Right kidney (tissue), 1 donor: ENCODE data around the gene SUMF1.

Experiments
- DNase-seq: peaks from one replicate; pipeline ENCODE4 v3.0.0-alpha.2; 2016

Gene SUMF1

DNA sequence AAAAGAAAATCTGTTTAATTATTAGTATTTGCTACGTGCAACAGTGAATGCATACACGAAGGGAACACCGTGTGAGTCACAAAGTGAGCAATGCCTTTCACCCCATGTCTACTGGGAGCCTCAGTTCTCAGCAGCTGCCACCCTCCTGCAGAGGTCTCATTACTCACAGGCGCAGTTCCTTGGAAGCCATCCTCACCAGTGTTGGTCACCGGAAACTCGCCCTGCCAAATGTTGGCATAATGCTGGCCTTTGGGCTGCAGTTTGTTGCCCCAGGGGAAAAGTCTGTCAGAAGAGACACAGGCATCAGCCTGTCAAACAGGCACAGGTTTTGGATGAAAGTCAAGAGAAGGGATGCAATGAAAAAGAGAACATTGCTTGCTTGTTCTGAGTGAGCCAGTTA, 50.1 kb downstream of the SUMF1 start:
- DNase-seq: no peak

DNA sequence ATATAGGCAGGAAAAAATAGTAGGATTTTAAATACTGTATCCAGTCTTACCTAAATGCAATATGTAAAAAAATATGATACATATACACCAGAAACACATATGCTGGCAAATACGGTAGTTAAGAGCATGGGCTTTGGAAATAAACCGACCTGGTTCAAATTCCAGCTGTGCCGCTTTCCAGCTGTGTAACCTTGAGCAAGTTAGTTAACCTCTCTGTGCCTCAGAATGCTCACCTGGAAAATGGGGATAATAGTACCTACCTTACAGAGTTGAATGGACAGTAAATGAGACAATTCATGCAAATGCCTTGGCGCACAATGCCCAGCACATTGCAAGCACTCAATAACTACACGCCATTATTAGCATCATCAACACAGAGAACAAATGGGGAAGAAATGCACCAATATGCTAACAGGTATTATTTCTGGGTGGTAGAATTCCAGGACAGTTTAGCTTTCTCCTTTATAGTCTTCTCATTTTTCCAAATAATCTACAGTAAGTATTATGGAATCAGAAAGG, 50.6 kb downstream of the SUMF1 start:
- DNase-seq: no peak

DNA sequence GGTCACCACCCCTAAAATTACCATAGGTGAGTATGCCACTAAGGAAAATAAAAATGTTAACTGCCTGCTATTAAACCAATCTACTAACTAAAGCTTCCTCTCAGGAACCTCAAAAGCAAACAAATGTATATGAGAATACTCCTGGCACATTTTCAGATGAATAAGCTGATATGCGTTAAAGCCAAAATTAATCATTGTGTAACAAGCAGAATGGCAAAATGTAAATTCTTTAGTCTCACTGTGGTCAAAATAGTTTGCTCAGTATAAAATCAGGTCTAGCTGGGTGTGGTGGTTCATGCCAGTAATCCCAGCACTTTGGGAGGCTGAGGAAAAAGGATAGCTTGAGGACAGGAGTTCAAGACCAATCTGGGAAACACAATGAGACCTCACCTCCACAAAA, 53.6 kb downstream of the SUMF1 start:
- no peak for DNase-seq

DNA sequence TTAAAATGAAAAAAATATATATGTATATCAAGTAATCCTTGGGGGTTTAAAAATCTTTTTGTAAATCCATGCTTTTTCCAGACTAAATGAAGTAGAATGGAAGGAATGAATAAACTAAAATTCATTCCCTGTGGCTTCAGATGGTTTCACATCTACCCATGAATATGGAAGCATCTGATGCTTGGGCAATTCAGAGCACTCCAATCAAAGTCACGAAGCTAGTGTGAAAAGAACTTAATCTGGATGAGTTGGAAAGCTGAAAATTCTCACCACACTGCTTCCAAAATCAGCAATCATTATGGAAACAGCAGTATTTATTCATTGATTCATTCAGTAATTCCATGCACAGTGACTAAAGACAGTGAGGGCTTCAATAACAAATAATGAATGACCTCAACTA, 55.2 kb downstream of the SUMF1 start:
- DNase-seq: no peak

DNA sequence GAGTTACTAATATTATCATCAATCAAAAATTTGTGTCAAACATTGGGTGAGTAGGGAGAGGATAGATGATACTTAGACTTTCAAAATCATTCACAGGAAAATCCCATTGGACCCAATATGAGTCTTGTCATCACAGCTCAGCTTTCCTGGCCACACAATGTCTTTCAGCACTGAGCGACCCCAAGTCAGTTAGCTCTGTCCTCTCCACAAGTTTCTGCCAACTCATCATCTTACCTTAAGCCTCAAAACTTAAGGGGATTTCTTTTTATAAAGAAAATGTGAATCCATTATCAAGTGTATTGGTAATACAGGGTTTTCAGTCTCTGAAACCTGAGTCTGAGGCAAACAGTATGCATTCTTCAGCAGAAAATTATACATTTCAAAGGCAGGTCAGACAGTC, 55.8 kb downstream of the SUMF1 start:
- DNase-seq: no peak

DNA sequence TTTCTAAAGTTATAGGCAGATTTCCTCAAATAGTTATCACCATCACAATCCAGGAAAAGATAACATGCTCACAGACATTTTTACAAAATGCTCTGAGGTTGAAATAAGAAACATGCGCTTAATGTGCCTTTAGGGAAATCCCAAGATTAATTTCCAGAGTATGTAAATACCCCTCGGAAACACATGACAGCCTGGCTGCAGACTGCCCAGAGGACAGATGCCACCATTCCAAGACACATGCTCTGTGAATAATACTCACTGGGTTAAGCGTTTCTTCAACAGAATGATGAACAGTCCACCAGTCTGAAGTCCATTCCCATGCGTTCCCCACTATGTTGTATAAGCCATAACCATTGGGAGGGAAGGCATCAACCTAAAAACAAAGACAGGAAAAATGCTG, 56.5 kb downstream of the SUMF1 start:
- no peak for DNase-seq

DNA sequence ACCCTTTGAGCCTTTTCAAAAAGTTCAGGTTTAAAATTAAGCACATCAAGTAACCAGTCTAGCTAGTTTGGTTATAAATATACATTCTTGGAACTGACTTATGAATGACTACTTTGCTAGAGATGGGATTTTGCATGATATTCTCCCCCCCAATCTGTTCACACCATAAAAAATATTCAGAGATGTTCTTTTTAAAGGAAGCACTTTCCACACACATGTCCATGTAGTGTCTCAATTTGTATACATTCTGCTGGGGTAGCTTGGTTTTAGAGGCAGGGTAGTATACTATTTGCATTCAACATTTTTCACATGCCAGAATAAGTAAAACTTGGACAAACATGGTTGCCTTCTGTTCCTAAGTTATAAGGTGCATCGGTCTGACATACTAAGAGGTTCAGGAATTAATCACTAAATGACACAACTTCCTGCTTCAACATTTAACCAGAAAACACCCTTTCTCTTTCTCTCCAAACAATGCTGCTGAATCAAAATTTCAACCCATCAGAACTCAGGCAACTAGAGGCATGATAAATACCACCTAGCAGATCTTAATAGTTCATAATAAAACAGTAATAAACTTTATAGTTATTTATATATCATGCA, 57.0 kb downstream of the SUMF1 start:
- DNase-seq: no peak

DNA sequence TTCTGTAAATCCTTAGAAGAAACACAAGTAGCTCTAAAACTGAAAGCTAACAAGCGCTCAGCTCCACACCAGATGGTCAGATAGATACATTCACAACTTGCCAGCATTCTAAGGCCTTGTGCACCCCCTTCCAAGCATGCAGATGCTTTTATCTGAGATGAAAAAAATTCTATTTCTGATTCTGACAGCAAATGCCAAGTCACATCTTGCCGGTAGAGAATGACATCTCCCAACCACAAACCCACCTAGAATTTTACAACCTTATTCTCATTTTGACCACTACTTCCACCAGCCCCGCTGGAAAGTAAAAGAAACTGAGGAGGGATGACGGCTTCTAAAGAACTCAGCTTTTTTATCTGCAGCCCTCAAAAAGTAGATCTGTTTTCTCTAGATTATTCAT, 57.7 kb downstream of the SUMF1 start:
- no peak for DNase-seq

DNA sequence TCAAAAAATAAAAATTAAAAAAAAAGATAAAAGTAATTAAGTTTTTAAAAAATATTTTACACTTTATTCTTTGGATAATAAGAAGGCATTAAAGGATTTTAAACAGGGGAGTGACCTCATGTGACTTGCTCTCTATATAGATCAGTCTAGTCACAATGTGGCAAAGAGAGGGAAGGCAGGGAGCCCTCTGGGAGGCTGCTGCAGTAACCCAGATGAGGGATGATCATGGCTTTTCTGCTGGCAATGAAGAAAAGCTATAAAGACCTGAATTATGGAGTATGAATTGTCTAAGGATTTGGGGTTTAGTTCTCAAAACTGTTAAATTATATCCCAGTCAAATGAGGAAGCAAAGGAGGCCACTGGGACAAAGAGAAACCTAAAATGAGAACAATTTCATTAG, 58.1 kb downstream of the SUMF1 start:
- DNase-seq: no peak

DNA sequence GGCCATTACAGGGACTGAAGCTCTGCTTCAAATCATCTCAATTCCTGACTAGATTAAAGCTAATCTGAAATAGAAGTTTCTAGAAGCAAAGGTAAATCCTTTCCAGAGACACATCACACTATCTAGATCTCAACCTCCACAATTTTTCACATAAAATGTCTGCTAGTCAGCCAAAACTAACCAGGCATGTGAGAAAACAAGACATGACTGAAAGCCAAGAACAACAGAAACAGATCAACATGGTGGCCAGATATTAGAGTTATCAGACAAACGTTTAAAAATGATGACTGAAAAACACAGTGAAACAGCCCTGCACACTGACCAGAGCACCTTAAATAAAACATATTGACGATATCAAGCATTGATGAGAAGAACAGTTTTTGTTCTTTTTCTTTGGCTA, 59.1 kb downstream of the SUMF1 start:
- DNase-seq: no peak

DNA sequence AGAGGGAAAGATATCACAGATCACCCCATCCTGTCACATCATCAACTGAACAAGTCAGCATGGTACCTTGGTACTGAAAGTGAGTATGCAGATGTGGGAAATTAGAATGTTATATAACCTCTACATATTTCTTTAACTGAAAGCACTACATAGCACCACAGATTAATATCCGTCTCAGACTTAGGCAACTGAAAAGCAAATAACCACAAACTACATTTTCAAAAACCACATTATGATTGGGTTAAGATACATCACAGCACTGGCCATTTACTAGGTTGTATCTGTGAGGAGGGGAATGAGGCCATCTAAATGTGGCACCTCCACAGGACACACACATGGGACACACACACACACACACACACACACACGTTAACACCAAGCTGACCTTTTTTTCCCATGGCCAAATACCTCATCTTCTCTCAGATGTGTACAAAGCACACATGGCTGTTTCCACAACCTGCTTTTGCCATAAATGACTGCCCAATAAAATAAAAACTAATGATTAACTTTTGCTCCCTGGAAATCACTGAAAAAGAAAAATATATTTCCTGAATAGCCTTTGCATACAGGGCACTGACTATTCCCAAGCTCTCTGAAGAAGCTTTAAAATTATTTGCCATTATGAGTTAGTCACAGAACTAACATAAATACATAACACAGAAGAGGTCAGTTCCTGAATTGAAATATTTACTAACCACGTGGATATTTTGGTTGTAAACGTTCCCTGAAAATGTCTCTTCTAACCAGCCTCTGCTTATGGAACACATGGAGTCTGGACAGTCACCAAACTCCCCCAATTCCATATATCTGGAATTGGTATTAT, 60.1 kb downstream of the SUMF1 start:
- DNase-seq: no peak

DNA sequence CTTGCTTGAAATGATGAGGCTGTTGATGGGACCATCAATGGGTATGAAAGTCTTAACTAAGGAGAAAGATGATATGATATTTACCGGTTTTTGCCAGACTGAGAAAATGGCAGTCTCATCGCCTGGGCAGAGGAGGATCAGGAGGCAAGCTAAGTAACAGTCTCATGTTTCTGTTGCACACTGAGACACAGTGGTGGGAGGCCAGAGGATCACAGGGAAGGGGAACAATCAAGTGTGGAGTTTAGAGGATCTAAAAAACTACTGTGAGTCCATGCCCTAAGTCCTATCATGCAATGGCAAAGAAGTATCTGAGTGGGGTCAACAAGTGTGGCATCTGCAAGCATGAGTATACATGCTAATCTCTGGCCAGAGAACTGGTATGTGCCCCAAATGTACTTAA, 62.2 kb downstream of the SUMF1 start:
- DNase-seq: no peak

DNA sequence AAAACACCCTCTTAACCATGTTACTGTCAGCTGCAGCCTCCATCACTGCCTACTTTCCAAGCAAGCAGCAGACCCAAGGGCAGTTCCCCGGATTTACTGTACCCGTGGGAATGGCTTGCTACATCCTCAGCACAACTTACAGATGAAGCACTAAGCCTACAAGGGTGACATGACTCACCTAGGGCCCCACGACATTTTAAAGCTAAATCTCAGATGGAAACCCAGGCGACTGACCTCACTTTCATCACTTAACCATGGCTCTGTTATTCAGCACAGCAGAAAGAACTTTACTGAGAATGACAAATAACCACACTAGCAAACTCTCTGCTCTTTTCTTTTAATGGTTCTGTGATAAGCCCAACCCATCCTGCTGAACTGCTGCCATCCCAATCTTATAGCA, 65.6 kb downstream of the SUMF1 start:
- no peak for DNase-seq

DNA sequence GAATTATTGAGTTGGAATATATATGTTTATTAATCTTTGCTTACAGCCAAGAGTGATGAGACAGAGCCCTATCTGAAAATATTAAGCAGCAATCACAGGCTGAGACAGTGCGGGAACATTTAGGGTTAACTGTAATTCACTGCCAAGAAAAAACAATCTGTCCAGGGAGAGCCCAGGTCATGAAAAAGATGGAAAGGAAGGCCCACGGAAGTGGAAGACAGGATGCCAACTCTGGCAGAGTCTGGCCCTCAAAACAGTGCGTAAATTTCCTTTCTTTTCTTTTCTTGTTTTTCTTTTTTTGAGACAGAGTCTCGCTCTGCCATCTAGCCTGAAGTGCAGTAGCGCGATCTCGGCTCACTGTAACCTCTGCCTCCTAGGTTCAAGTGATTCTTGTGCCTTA, 67.6 kb downstream of the SUMF1 start:
- no peak for DNase-seq

DNA sequence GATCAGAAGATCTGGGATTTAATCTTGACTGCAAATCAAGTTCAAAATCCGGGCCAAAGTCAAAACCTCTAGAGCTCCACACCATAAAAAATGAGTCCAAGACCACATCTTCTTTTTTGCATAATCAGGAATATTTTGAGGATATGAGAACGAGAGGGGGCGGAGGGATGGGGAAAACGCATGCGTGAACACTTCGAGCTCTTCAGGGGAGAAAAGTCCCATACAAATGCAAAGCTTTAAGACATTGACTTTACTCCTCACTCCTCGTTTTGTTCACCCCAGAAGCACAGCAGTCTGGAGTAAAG, 68.2 kb downstream of the SUMF1 start:
- no peak for DNase-seq

DNA sequence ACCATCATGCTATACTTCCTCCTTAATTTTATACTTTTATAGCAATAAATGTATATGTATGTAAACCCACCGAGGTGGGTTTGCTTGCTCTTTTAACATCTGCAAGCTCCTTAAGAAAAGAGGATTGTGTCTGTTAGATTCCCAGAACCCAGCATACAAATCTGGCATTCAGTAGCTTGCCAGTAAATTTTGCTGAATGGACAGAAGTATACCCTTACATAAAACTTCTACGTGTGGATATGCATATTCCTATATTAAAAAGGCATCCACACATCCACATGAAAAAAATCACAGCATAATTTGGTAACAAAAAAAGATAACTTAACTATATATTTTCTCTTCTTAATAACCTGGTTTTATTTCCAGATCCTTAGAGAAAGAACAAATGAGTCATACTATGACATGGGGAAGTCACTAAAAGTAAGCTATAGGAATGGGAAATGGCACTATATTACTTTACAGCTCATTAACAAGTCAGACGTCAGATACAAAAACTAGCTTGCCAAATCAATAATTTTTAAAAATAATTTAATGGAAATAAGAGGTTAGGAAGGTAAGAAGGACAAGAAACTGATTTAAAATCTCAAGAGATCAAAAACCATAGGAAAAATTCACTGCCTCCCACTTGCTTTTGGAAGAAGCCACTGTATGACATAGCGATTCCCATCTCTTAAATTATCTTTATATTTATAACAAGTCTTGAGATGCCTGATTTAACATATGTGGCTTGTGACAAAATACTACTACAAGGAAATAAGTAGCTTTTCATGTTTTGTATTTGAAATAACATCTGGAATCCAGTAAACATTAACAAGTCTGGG, 68.7 kb downstream of the SUMF1 start:
- DNase-seq: no peak

DNA sequence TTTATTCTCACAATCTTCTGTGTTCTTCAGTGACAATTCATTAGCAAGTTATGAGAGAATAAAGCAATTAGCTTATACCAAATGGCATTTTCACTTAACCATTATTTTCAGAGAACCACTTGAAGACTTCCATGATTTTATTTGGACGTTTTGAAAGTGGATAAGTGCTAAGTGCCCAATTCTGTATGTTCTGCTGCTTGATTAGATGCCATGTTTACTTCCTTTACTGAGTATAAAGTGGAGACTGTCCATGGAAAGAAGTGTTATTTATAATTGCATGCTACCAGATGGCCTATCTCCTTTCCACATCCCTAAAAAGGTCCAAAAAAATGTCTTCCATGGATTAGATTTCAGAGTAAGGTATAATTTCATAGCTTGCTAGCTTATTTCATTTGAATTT, 69.6 kb downstream of the SUMF1 start:
- no peak for DNase-seq

DNA sequence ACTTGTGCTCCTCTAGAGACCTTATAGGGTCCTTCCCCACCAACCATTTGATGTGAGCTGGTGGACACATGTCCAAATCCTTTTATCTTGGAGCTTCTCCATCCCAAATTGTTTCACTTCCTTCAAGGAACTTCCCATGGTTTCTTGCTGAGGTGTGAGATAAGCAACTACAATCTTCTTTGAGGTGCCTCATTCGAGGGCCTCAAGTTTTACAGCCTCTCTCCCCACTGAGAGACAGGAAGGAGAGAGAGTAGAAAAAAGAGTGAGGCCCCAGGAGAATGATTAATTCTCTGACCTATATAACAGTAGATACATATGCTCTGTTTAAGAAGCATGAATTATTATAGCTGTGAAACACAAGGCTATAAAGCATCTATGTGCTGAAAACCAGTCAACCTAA, 70.5 kb downstream of the SUMF1 start:
- no peak for DNase-seq

DNA sequence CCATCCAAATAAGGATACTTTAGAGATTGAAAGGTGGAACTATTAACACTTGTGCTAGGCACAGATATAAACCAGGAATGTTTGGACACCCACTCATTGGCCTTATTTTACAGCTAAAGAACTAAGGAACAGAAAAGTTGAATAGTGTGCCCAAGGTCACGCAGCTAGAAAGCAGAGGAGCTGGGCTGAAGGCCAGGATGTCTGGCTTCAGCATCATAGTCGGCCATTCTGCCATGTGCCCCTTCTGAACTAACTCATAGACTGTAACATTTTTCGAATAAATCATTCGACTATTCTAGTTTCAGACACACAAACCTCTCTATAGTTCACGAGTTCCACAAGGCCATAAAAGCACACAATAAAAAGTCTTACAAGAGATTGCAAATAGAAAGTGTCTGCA, 71.1 kb downstream of the SUMF1 start:
- DNase-seq: no peak

DNA sequence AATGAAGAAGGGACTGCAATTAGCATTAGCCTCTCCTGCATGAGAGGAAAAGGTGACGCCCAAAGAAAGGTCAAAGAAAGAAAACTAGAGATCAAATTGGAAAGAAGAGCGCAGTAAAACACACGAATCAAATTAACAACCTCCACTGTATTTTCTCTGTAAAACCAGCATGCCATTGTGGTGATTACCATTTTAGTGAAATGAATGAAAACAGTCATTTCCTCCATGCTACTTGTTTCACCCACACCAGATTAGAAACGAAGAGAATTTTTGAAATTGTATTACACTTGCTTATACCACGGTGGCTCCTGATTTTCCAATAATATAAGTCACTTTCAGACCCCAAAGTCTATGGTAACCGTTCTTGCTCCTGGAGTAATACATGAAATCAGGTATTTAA, 71.6 kb downstream of the SUMF1 start:
- no peak for DNase-seq

DNA sequence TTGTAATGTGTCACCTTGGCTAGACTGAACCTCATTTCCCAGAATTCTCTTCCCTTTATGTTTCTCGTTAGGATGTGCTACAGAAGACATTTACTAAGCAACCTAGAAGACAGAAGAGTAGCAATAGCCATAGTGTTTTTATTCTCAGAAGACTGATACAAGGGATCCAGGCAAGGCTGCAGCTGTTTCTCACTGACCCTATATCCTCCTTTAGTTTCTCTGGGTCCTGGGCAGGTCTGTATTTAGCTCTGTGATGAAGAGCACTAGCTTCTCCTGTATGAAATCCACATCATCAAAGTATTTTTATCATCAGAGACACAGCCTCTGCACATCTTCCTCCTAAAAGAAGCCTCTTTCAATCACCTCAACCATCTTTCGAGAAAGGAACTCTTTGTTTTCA, 72.5 kb downstream of the SUMF1 start:
- no peak for DNase-seq

DNA sequence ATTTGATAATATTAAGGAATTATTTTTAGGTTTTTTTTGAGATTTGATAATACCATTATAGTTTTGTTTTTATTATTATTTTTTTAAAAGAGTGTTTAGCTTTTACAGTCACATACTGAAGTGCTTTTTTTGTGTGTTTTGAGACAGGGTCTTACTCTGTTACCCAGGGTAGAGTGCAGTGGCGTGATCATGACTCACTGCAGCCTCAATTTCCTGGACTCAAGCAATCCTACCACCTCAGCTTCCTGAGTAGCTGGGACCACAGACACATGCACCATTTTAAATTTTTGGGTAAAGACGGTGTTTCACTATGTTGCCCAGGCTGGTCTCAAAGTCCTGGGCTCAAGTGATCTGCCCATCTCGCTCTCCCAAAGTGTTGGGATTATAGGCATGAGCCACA, 73.0 kb downstream of the SUMF1 start:
- no peak for DNase-seq

DNA sequence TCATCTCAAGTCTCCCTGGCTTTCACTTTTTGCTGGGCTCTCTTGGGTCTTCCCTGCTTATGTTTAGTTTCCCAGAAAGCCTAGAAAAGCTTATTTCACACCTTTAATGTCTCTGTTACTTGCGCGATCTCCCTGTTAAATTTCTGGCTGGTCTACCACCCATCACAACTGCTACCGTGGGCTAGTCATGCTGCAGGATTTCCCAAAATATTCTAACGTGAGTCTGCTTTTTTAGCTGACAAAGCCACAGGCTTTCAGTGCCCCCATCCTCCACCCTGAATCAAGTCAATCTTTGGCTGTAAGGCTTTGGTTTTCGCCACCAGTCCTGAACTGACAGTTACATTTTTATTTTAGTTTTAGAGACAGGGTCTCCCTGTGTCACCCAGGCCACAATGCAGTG, 74.1 kb downstream of the SUMF1 start:
- no peak for DNase-seq
